Esophagus muscularis mucosa (tissue), 4 donors: ENCODE data around the gene ZBTB7C. TPM values are rescaled to one million over a fixed set of nuclear protein-coding genes. Genes with fewer than 3 reads are reported as not detected.

Experiments used
- DNase-seq: peaks from one replicate; pipeline ENCODE4 v3.0.0-alpha.2; 2017; ENCODE audit errors: extremely low spot score
- H3K27ac ChIP-seq, 4 donors: fragments of 200-600 bp; sonication (generic); replicated peaks in 1 of 4; 1 replicate in 3 of 4; 2 replicates in 1 of 4; pipeline ENCODE4 v1.5.1; 2016 to 2019; ENCODE audit warnings: mild to moderate bottlenecking in 1 of 4
- H3K27me3 ChIP-seq, 4 donors: fragments of 200-600 bp; sonication (generic); one replicate each; pipeline versions ENCODE4 v1.5.1 to v1.6.0; 2016 to 2019
- H3K36me3 ChIP-seq, 4 donors: fragments of 200-600 bp; sonication (generic); one replicate each; pipeline ENCODE4 v1.5.1; 2016 to 2019
- H3K4me1 ChIP-seq, 4 donors: fragments of 200-600 bp; sonication (generic); one replicate each; pipeline ENCODE4 v1.5.1; 2016 to 2019
- H3K4me3 ChIP-seq, 4 donors: fragments of 200-600 bp; sonication (generic); 1 replicate in 2 of 4; 2 replicates in 2 of 4; pipeline ENCODE4 v1.5.1; 2016 to 2019; ENCODE audit warnings: mild to moderate bottlenecking in 4 of 4, moderate library complexity in 1 of 4
- H3K9me3 ChIP-seq, 4 donors: fragments of 200-600 bp; sonication (generic); 1 replicate in 3 of 4; 2 replicates in 1 of 4; pipeline ENCODE4 v1.5.1; 2016 to 2019
- EP300 ChIP-seq: sonication (generic); formaldehyde crosslinking; IDR thresholded peaks from one replicate; pipeline ENCODE4 v1.6.1; 2017; ENCODE audit warnings: antibody characterized with exemption
- POLR2A ChIP-seq: fragments of 450-650 bp; IDR thresholded peaks from one replicate; pipeline ENCODE4 v1.6.1; 2017; ENCODE audit warnings: antibody characterized with exemption, moderate library complexity, mild to moderate bottlenecking, low read depth
- POLR2AphosphoS5 ChIP-seq, 2 donors: sonication (generic); formaldehyde crosslinking; IDR thresholded peaks; one replicate each; pipeline ENCODE4 v1.6.1; 2017; ENCODE audit warnings: antibody characterized with exemption in 2 of 2
- WGBS: methylation state at CpG from one replicate; pipeline ENCODE4 v1.1.5; 2018; 5-methylcytosine and 5-hydroxymethylcytosine counted together
- intact Hi-C: fragments of 100-400 bp; cut with DNase I; formaldehyde crosslinking; loops from one replicate; pipeline ENCODE4 v1.15.1; 2023
- total RNA-seq, 4 donors: library from RNA; depleted of rRNA; stranded (reverse); fragments of >200 nt; gene quantifications; one replicate each; pipeline versions ENCODE4 v1.1.0 to v1.2.1, GENCODE V29; 2016
- TF ChIP-seq, protein P1 (sequence below), 3 experiments: fragments of 200-600 bp in 2 of 3; fragments of 450-650 bp in 1 of 3; sonication (generic) in 2 of 3; IDR thresholded peaks; one replicate each; pipeline ENCODE4 v1.5.1; 2017 to 2019; ENCODE audit warnings: antibody characterized with exemption in 3 of 3, mild to moderate bottlenecking in 2 of 3, moderate library complexity in 1 of 3

Gene ZBTB7C
- total RNA-seq, 4 donors from 2014 or later, result 6.3 to 13.2 (median 9.1) TPM

DNA sequence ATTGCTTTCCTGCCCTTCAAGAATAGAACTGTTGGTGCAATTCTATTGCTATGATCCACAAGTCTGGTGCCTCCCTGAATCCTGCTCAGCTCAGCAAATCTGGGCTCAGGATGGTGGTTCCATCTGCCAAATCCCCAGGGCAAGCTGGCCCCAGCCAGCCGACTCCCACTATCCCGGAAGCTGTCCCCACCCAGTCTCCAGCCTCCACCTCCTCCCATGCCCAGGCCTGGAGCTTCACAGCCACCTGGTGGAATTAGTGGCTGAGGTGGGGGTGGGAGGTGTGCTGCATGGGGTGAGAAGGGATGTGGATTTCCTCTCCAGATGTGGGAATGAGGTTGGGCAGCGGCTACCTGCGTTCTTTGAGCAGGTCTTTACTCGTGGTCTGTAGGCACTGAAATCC lies 359.4 kb downstream of the ZBTB7C start:
- no peaks in the 10 kb centered on the region for H3K27me3 ChIP-seq
- peaks cover 0 to 5% (median 5%) of the 10 kb centered on the region in 4 donors for H3K9me3 ChIP-seq
- H3K4me3 ChIP-seq, result no peak overlapping the region
- no peaks in the 10 kb centered on the region for H3K4me1 ChIP-seq
- no peaks in the 10 kb centered on the region for H3K36me3 ChIP-seq
- 92% methylated on average over 3 of the region's 5 CpGs for WGBS
- intact Hi-C loops, result no loop called here
- TF ChIP-seq POLR2A, result no peak
- no peak for TF ChIP-seq EP300
- no peak for TF ChIP-seq POLR2AphosphoS5 (IDR thresholded peaks at IDR 0.05)
- TF ChIP-seq, protein P1, sequence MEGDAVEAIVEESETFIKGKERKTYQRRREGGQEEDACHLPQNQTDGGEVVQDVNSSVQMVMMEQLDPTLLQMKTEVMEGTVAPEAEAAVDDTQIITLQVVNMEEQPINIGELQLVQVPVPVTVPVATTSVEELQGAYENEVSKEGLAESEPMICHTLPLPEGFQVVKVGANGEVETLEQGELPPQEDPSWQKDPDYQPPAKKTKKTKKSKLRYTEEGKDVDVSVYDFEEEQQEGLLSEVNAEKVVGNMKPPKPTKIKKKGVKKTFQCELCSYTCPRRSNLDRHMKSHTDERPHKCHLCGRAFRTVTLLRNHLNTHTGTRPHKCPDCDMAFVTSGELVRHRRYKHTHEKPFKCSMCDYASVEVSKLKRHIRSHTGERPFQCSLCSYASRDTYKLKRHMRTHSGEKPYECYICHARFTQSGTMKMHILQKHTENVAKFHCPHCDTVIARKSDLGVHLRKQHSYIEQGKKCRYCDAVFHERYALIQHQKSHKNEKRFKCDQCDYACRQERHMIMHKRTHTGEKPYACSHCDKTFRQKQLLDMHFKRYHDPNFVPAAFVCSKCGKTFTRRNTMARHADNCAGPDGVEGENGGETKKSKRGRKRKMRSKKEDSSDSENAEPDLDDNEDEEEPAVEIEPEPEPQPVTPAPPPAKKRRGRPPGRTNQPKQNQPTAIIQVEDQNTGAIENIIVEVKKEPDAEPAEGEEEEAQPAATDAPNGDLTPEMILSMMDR (IDR thresholded peaks at IDR 0.05), result no peak
- DNase-seq, result no peak
- H3K27ac ChIP-seq, result no peak overlapping the region

DNA sequence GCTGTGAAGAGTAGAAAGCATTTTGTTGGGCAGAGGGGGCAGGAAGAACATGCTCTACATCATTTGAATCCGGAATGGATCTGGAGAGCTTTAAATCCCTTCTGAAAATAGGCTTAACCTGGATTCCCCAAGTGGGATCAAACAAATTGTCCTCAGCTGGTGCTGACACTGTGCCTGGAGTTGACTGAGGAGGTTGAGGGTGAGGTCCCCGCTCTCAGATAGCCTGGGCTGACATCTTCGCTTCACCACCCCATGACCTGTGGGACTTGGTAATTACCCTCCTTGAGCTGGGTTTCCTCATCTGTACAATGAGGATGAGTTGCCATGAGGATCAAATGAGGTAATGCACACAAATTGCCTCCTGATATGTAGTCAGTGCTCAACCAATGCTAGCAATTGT lies 360.9 kb downstream of the ZBTB7C start:
- DNase-seq, result no peak

DNA sequence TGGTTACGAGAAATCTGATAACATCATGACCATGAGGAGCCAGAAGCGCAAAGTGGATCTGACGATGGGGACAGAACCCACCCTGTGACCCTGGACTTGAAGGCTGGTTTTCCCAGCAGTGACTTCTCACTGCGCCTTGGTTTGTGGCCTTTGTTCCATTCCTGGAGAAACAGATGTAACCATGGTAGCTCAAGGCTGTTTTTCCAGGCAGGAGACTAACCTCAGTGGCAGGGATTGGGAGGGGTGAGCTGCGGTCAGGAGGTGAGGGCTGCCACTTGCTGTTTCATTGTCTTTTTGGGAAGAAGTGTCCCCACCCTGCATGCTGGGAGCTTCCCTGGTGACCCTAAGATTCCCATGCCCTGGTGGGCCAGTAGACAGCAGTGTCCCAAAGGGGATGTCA lies 362.3 kb downstream of the ZBTB7C start:
- no peak for DNase-seq
- no peaks in the 10 kb centered on the region for H3K4me1 ChIP-seq
- H3K27ac ChIP-seq, result no peak overlapping the region
- H3K4me3 ChIP-seq, result no peak overlapping the region
- H3K9me3 ChIP-seq, result peaks cover 0 to 9% (median 5%) of the 10 kb centered on the region in 4 donors
- intact Hi-C loops, result no loop called here
- 80% methylated on average over 4 of the region's 5 CpGs for WGBS
- no peak for TF ChIP-seq POLR2A
- no peak for TF ChIP-seq POLR2AphosphoS5 (IDR thresholded peaks at IDR 0.05)
- TF ChIP-seq, protein P1 (IDR thresholded peaks at IDR 0.05), result no peak
- TF ChIP-seq EP300, result no peak
- no peaks in the 10 kb centered on the region for H3K27me3 ChIP-seq
- H3K36me3 ChIP-seq, result no peaks in the 10 kb centered on the region

More for the DNA sequence above, 360.9 kb downstream of the ZBTB7C start:
- Histone ChIP-seq H3K27ac (no peak overlapping the region), H3K4me3 (no peak overlapping the region), H3K4me1 (no peaks in the 10 kb centered on the region), H3K9me3 (peaks cover 0 to 7% (median 5%) of the 10 kb centered on the region in 4 donors), H3K27me3 (no peaks in the 10 kb centered on the region), H3K36me3 (no peaks in the 10 kb centered on the region)
- 82% methylated on average over 3 of the region's 3 CpGs for WGBS
- intact Hi-C loops, result no loop called here
- TF ChIP-seq, protein P1 (IDR thresholded peaks at IDR 0.05), result no peak
- no peak for TF ChIP-seq POLR2A
- no peak for TF ChIP-seq EP300
- TF ChIP-seq POLR2AphosphoS5 (IDR thresholded peaks at IDR 0.05), result no peak

DNA sequence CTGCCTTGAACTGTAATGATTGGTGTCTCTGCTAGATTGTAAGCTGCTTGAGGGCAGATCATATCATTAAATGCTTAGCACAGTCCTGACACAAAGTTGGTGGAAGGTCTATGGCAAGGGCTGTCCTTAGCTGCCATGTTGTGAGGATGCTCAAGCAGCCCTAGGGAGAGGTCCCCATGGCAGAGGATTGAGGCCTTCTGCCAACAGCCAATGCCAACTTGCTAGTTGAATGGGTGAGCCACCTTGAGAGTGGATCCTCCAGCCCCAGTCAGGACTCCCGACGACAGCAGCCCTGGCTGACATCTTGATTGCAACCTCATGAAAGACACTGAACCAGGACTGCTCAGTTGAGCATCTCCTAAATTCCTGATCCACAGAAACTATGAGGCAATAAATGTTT lies 363.4 kb downstream of the ZBTB7C start:
- H3K4me3 ChIP-seq, result no peak overlapping the region
- intact Hi-C loops, result no loop called here
- no peaks in the 10 kb centered on the region for H3K27me3 ChIP-seq
- DNase-seq, result no peak
- no peaks in the 10 kb centered on the region for H3K36me3 ChIP-seq
- no peaks in the 10 kb centered on the region for H3K4me1 ChIP-seq
- H3K9me3 ChIP-seq, result peaks cover 0 to 9% (median 5%) of the 10 kb centered on the region in 4 donors
- WGBS, result 83% methylated on average over 2 of the region's 2 CpGs
- TF ChIP-seq EP300 (no peak), POLR2A (no peak), POLR2AphosphoS5 (IDR thresholded peaks at IDR 0.05) (no peak)
- TF ChIP-seq, protein P1 (IDR thresholded peaks at IDR 0.05), result no peak
- no peak overlapping the region for H3K27ac ChIP-seq

DNA sequence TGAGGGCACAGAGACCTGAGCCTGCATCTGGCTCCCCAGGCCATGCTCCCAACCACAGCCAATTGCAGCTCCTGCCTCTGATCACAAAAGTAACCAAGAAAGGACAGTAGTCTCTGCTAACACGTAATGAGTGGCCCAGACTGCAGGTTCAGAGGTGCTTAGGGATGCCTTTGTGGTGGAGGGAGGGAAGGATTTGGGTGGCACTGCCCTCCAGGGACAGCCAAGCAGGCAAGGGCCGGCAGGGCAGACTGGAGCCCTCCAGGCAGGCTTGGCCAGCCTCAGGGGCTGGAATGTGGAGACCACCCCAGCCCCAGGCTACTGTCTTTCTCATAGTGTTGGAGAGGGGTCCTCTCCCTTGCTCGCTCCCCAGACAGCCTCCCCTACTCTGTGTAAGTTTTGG lies 364.2 kb downstream of the ZBTB7C start:
- 90% methylated on average over 3 of the region's 3 CpGs for WGBS
- peaks cover 0 to 3% (median 0%) of the 10 kb centered on the region in 4 donors for H3K36me3 ChIP-seq
- H3K4me1 ChIP-seq, result no peaks in the 10 kb centered on the region
- H3K9me3 ChIP-seq, result peaks cover 0 to 9% (median 5%) of the 10 kb centered on the region in 4 donors
- H3K4me3 ChIP-seq, result no peak overlapping the region
- intact Hi-C loops, result no loop called here
- DNase-seq, result no peak
- H3K27ac ChIP-seq, result no peak overlapping the region
- H3K27me3 ChIP-seq, result no peaks in the 10 kb centered on the region
- TF ChIP-seq EP300, result no peak
- TF ChIP-seq, protein P1 (IDR thresholded peaks at IDR 0.05), result no peak
- no peak for TF ChIP-seq POLR2AphosphoS5 (IDR thresholded peaks at IDR 0.05)
